PC-3 (cell line): ENCODE results near the gene CTF1. TPM values are rescaled to one million over a fixed set of nuclear protein-coding genes. Genes with fewer than 3 reads are reported as not detected.

ENCODE experiments used
- ATAC-seq: fragments of 200-7000 bp; cut with Tn5 transposase; 2 replicates; pipeline ENCODE4 v1.9.1; 2020; ENCODE audit warnings: mild to moderate bottlenecking, moderate library complexity
- BruUV-seq: library from RNA; stranded (reverse); fragments of 400-500 nt; replicated peaks from 2 replicates; lab custom pipeline; 2021; lab: Mats Ljungman, UMichigan
- CTCF ChIA-PET: fragments of 300-600 bp; sonication (Branson Sonifier 250); formaldehyde crosslinking; loops from one replicate; lab custom pipeline; 2022; ENCODE audit warnings: antibody characterized with exemption; lab: Charles Lee
- POLR2A ChIA-PET: fragments of 300-600 bp; sonication (Branson Sonifier 250); formaldehyde crosslinking; loops from one replicate; lab custom pipeline; 2022; ENCODE audit warnings: antibody characterized with exemption; ENCODE audit not compliant: unreplicated experiment; lab: Charles Lee
- DNase-seq: peaks from one replicate; pipeline ENCODE4 v3.0.0-alpha.2; 2015
- H2AFZ ChIP-seq: fragments of 300-600 bp; sonication (generic); 2 replicates; pipeline ENCODE4 v1.6.0; 2016; ENCODE audit warnings: antibody characterized with exemption, low read length
- H3F3A ChIP-seq: fragments of 300-600 bp; sonication (generic); one replicate; pipeline ENCODE4 v1.6.0; 2017; ENCODE audit warnings: antibody characterized with exemption, low read length, control low read depth, mild to moderate bottlenecking; ENCODE audit not compliant: unreplicated experiment
- H3K27ac ChIP-seq: fragments of 300-600 bp; sonication (generic); 2 replicates; pipeline ENCODE4 v1.5.1; 2016; ENCODE audit warnings: mild to moderate bottlenecking, low read length
- H3K27me3 ChIP-seq: fragments of 300-600 bp; sonication (generic); 2 replicates; pipeline ENCODE4 v1.6.1; 2016; ENCODE audit warnings: low read length, mixed read lengths
- H3K36me3 ChIP-seq: fragments of 300-600 bp; sonication (generic); 2 replicates; pipeline ENCODE4 v1.6.1; 2016; ENCODE audit warnings: low read depth, mixed run types, low read length, mixed read lengths
- H3K4me1 ChIP-seq: fragments of 300-600 bp; sonication (generic); 2 replicates; pipeline ENCODE4 v1.5.1; 2016; ENCODE audit warnings: low read length; ENCODE audit not compliant: insufficient read depth
- H3K4me2 ChIP-seq: fragments of 300-600 bp; sonication (generic); 2 replicates; pipeline ENCODE4 v1.6.0; 2016; ENCODE audit warnings: low read length
- H3K4me3 ChIP-seq: fragments of 300-600 bp; sonication (generic); 2 replicates; pipeline ENCODE4 v1.5.1; 2016; ENCODE audit warnings: mild to moderate bottlenecking, low read length, mixed read lengths
- H3K79me2 ChIP-seq: fragments of 300-600 bp; sonication (generic); 2 replicates; pipeline ENCODE4 v1.6.1; 2017; ENCODE audit warnings: low read length, mixed read lengths
- H3K9ac ChIP-seq: fragments of 300-600 bp; sonication (generic); 2 replicates; pipeline ENCODE4 v1.6.0; 2016; ENCODE audit warnings: mild to moderate bottlenecking, low read length
- H3K9me2 ChIP-seq: fragments of 300-600 bp; sonication (generic); replicated peaks from 2 replicates; pipeline ENCODE4 v1.6.1; 2016; ENCODE audit warnings: mixed run types, low read length, mixed read lengths
- H3K9me3 ChIP-seq: fragments of 300-600 bp; sonication (generic); 2 replicates; pipeline ENCODE4 v1.6.1; 2016; ENCODE audit warnings: low read length, mixed read lengths
- H4K20me1 ChIP-seq: fragments of 300-600 bp; sonication (generic); 2 replicates; pipeline ENCODE4 v1.6.1; 2016; ENCODE audit warnings: low read length, mixed read lengths
- EZH2 ChIP-seq: fragments of 300-600 bp; sonication (generic); IDR thresholded peaks from one replicate; pipeline ENCODE4 v1.6.1; 2017; ENCODE audit warnings: antibody characterized with exemption, mild to moderate bottlenecking, low read length; ENCODE audit not compliant: unreplicated experiment
- EZH2phosphoT487 ChIP-seq: fragments of 300-600 bp; sonication (generic); IDR thresholded peaks from 2 replicates; pipeline ENCODE4 v1.6.1; 2018; ENCODE audit warnings: mild to moderate bottlenecking, antibody characterized with exemption, low read length, borderline replicate concordance
- intact Hi-C: fragments of 100-400 bp; cut with micrococcal nuclease; formaldehyde crosslinking; loops from 2 replicates; pipeline ENCODE4 v1.9.0; 2023
- total RNA-seq: library from RNA; depleted of rRNA; stranded (reverse); fragments of >200 nt; gene quantifications from 2 replicates; pipeline ENCODE4 v1.2.3, GENCODE V29; 2014
- TF ChIP-seq, protein P1 (sequence below): fragments of 300-600 bp; sonication (generic); conservative IDR thresholded peaks from 2 replicates; pipeline ENCODE4 v1.5.1; 2017; ENCODE audit warnings: antibody characterized with exemption, low read depth, mild to moderate bottlenecking, low read length

Gene CTF1
- total RNA-seq, 1 experiment from 2014 or later, result 0.29 TPM

DNA sequence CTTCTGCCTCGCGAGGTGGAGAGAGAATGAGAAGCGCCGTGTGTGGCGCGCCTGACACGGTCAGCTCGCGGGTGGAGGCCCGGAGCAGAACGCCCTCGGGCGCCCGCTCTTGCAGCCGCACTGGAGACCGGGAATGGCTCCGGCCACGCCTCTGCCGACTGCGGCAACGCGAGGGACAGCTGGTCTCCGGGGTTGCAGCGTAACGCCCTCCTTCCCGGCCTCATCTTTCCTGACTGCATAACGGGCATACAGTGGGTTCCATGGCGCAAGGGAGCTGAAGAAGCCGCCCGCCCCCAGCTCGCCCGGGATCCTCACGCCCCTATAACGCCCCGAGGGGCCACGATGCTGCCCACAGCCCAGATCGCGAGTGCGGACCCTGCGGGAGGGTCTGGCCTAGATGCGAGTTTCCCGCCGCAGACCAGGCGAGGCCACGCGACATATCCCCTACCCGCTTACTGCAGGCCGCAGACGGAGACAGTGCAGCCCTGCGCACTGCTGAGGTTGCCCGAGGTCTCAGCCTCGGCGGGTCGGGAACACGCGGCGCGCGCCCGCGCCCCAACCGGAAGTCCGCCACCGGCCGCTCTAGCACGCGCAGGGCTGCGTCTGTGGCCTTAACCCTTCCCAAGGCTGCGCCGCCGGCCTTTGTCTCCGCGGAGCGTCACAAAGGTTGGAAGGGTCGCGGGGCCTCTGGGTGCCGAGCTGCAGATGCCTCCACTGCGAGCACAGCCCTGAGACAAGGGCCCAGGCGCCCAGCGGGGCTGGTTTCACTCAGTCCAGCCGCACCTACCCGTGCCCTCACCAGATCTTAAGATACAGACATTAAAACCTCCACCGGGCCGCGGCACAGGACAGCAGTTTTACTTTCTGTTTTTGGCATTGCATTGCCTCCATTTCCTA is 21.3 kb upstream of the CTF1 start:
- peaks cover 21% of the 10 kb centered on the region for H3K79me2 ChIP-seq
- H3K36me3 ChIP-seq, result no peaks in the 10 kb centered on the region
- H3K4me3 ChIP-seq, result peak overlapping the region; percentile 87
- no peak for TF ChIP-seq EZH2phosphoT487
- TF ChIP-seq, protein P1, sequence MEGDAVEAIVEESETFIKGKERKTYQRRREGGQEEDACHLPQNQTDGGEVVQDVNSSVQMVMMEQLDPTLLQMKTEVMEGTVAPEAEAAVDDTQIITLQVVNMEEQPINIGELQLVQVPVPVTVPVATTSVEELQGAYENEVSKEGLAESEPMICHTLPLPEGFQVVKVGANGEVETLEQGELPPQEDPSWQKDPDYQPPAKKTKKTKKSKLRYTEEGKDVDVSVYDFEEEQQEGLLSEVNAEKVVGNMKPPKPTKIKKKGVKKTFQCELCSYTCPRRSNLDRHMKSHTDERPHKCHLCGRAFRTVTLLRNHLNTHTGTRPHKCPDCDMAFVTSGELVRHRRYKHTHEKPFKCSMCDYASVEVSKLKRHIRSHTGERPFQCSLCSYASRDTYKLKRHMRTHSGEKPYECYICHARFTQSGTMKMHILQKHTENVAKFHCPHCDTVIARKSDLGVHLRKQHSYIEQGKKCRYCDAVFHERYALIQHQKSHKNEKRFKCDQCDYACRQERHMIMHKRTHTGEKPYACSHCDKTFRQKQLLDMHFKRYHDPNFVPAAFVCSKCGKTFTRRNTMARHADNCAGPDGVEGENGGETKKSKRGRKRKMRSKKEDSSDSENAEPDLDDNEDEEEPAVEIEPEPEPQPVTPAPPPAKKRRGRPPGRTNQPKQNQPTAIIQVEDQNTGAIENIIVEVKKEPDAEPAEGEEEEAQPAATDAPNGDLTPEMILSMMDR, result no peak
- no peak for TF ChIP-seq EZH2
- ATAC-seq, result peak; percentile 92
- no peaks in the 10 kb centered on the region for H3K27me3 ChIP-seq
- DNase-seq, result peak; percentile 81
- TSS peak; percentile 74 for BruUV-seq
- H3K9me2 ChIP-seq, result no peaks in the 10 kb centered on the region
- ChIA-PET POLR2A (no interaction called here), CTCF (interaction anchor here (0.6 to 1.0 kb wide), 2 partner anchors 30 to 49 kb away, joined by 3 read pairs; no protein-coding TSS in a partner anchor)
- H3F3A ChIP-seq, result no peaks in the 10 kb centered on the region
- peak overlapping the region; percentile 96 for H2AFZ ChIP-seq
- H4K20me1 ChIP-seq, result no peaks in the 10 kb centered on the region
- peak overlapping the region; percentile 96 for H3K4me2 ChIP-seq
- H3K9ac ChIP-seq, result peak overlapping the region; percentile 89
- H3K27ac ChIP-seq, result peak overlapping the region; percentile 65
- H3K4me1 ChIP-seq, result peaks cover 12% of the 10 kb centered on the region
- no peaks in the 10 kb centered on the region for H3K9me3 ChIP-seq
- intact Hi-C loops, result no loop called here

DNA sequence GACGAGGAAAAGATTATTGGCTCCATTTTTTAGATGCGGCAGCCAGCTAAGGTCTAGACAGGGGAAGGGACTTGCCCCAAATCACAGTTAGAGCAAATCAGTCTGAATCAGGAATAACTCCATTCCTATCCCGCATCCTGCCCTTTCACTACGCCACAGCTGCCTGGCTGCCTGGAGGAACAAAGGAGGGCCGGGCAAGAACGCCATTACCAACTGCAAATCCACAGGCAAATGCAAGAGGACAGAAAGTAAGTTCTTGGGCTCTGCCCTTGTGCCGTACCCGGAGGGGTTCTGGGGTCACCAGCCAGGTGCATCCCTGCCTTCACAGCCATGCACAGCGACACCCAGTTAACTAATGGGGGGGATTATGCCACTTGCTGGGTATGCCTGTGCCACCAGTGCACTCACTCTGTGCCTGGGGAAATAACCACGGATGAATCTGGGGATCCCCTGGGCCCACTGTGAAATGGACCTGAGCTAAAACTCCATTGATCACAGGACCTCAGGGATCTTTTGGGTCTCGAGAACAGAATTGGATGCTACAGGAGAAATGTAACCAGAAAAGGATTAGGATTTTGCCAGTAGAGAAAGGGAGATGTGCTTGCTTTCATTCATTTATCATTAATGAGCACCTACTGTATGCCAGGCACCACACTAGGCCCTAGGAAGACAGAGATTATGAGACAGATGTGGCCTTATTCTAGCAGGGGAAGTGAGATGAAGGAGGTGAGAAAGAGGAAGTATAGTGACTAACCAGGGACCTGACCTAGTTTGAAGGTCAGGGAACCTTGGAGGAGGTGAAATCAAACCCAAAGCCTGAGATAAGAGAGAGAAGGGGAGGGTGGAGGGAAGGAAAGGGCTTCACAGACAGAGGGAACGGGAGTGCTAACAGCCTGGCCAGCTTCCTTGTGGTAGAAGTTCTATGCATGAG is 20.3 kb upstream of the CTF1 start:
- Histone ChIP-seq H2AFZ (peak overlapping the region; percentile 96), H3K79me2 (peaks cover 21% of the 10 kb centered on the region), H3K27me3 (no peaks in the 10 kb centered on the region), H3K9me2 (no peaks in the 10 kb centered on the region), H3K27ac (no peak overlapping the region), H3F3A (no peaks in the 10 kb centered on the region), H3K4me2 (peak overlapping the region; percentile 96), H3K4me1 (peaks cover 12% of the 10 kb centered on the region), H3K9ac (peak overlapping the region; percentile 89), H3K4me3 (peak overlapping the region; percentile 87), H3K9me3 (no peaks in the 10 kb centered on the region), H3K36me3 (no peaks in the 10 kb centered on the region), H4K20me1 (no peaks in the 10 kb centered on the region)
- intact Hi-C loops, result no loop called here
- BruUV-seq, result no TSS peak
- ChIA-PET POLR2A (no interaction called here), CTCF (no interaction called here)
- DNase-seq (no peak), ATAC-seq (no peak)
- TF ChIP-seq EZH2 (no peak), EZH2phosphoT487 (no peak)
- TF ChIP-seq, protein P1, result no peak
